WI38 (cell line): ENCODE data around the gene RUNX1.
"Not testable (repeated sequence)": the region's sequence is repeated elsewhere in the genome, so short reads cannot be mapped to it uniquely, and the experiment has no call there.

Experiments
- H3K4me3 ChIP-seq: 2 replicates; pipeline ENCODE4 v1.5.1; 2011; ENCODE audit warnings: low read depth, mild to moderate bottlenecking, control low read depth, low read length
- CTCF ChIP-seq: IDR thresholded peaks from 2 replicates; pipeline ENCODE4 v1.5.1; 2012; ENCODE audit warnings: low read depth, mild to moderate bottlenecking, control low read depth, low read length

The RUNX1 gene

GRCh38 chr21:34970566-34970965 lies 78.5 kb downstream of the RUNX1 start:
- H3K4me3 ChIP-seq: no peak overlapping the region
- no peak for TF ChIP-seq CTCF

GRCh38 chr21:34970167-34970500 lies 79.0 kb downstream of the RUNX1 start:
- no peak overlapping the region for H3K4me3 ChIP-seq
- no peak for TF ChIP-seq CTCF

- H3K4me3 ChIP-seq: no peak overlapping the region
- TF ChIP-seq CTCF: no peak
Observed at GRCh38 chr21:34969423-34970166, 79.5 kb downstream of the RUNX1 start.

- no peak for TF ChIP-seq CTCF
- no peak overlapping the region for H3K4me3 ChIP-seq
Observed at GRCh38 chr21:34968414-34969333, 80.4 kb downstream of the RUNX1 start.

GRCh38 chr21:34967509-34968289 lies 81.4 kb downstream of the RUNX1 start:
- TF ChIP-seq CTCF: no peak
- H3K4me3 ChIP-seq: no peak overlapping the region

GRCh38 chr21:34966881-34967280 lies 82.2 kb downstream of the RUNX1 start:
- not testable (repeated sequence) for H3K4me3 ChIP-seq

- peak overlapping the region; percentile 28 for H3K4me3 ChIP-seq
- TF ChIP-seq CTCF: no peak
Observed at GRCh38 chr21:34965200-34966174, 83.6 kb downstream of the RUNX1 start.
